ENCODE results near the gene RNF121.
A peak's percentile ranks its signal among the peaks of the same experiment; 100 is the strongest.
"Not testable (repeated sequence)": the region's sequence is repeated elsewhere in the genome, so short reads cannot be mapped to it uniquely, and the experiment has no call there.

RNF121 gene

GRCh38 chr11:71928737-71929443 is at the start of gene RNF121:
RNF121 (plus strand) TSS chr11:71929046; CDS start chr11:71929062, 16 bp downstream.
- H3K4me1 ChIP-seq (ENCODE audit: control insufficient read depth, insufficient read depth, low read length): peaks cover 6% of the 10 kb centered on the region; the same call in 1 of the 2 replicates
- H3K4me3 ChIP-seq (ENCODE audit: low read depth, low read length): peak within 1 kb of the TSS; percentile 90
- peaks cover 10% of the 10 kb centered on the region for H3K36me3 ChIP-seq (ENCODE audit: control insufficient read depth, insufficient read depth, low read length)
- no peaks in the 10 kb centered on the region for H3K27me3 ChIP-seq (ENCODE audit: control insufficient read depth, insufficient read depth, low read length)
- peak within 1 kb of the TSS; percentile 98 for H3K27ac ChIP-seq (ENCODE audit: low read depth, low read length)
- H3K9ac ChIP-seq (ENCODE audit: low read length): peak within 1 kb of the TSS; percentile 99
- no peaks in the 10 kb centered on the region for H3K9me3 ChIP-seq (ENCODE audit: control insufficient read depth, insufficient read depth, low read depth, low read length)

GRCh38 chr11:71885806-71886205 is 43.0 kb upstream of the RNF121 start:
- not testable (repeated sequence) for H3K9ac ChIP-seq (ENCODE audit: low read length); H3K27ac ChIP-seq (ENCODE audit: low read depth, low read length); H3K36me3 ChIP-seq (ENCODE audit: control insufficient read depth, insufficient read depth, low read length); H3K4me3 ChIP-seq (ENCODE audit: low read depth, low read length); H3K9me3 ChIP-seq (ENCODE audit: control insufficient read depth, insufficient read depth, low read depth, low read length); H3K27me3 ChIP-seq (ENCODE audit: control insufficient read depth, insufficient read depth, low read length)
- peaks cover 12% of the 10 kb centered on the region for H3K4me1 ChIP-seq (ENCODE audit: control insufficient read depth, insufficient read depth, low read length)

GRCh38 chr11:71888335-71889010 is 40.4 kb upstream of the RNF121 start:
- H3K9ac ChIP-seq (ENCODE audit: low read length); H3K4me3 ChIP-seq (ENCODE audit: low read depth, low read length); H3K27me3 ChIP-seq (ENCODE audit: control insufficient read depth, insufficient read depth, low read length); H3K9me3 ChIP-seq (ENCODE audit: control insufficient read depth, insufficient read depth, low read depth, low read length); H3K27ac ChIP-seq (ENCODE audit: low read depth, low read length); H3K36me3 ChIP-seq (ENCODE audit: control insufficient read depth, insufficient read depth, low read length): not testable (repeated sequence)
- H3K4me1 ChIP-seq (ENCODE audit: control insufficient read depth, insufficient read depth, low read length): peaks cover 12% of the 10 kb centered on the region

- not testable (repeated sequence) for H3K9me3 ChIP-seq (ENCODE audit: control insufficient read depth, insufficient read depth, low read depth, low read length); H3K36me3 ChIP-seq (ENCODE audit: control insufficient read depth, insufficient read depth, low read length); H3K27me3 ChIP-seq (ENCODE audit: control insufficient read depth, insufficient read depth, low read length); H3K27ac ChIP-seq (ENCODE audit: low read depth, low read length); H3K9ac ChIP-seq (ENCODE audit: low read length); H3K4me3 ChIP-seq (ENCODE audit: low read depth, low read length)
- peaks cover 12% of the 10 kb centered on the region for H3K4me1 ChIP-seq (ENCODE audit: control insufficient read depth, insufficient read depth, low read length)
These were observed 39.5 kb upstream of the RNF121 start for GRCh38 chr11:71889181-71889872.

- Histone ChIP-seq H3K36me3 (ENCODE audit: control insufficient read depth, insufficient read depth, low read length) (no peaks in the 10 kb centered on the region), H3K4me3 (ENCODE audit: low read depth, low read length) (no peak overlapping the region), H3K4me1 (ENCODE audit: control insufficient read depth, insufficient read depth, low read length) (no peaks in the 10 kb centered on the region), H3K27ac (ENCODE audit: low read depth, low read length) (no peak overlapping the region), H3K9ac (ENCODE audit: low read length) (no peak overlapping the region), H3K27me3 (ENCODE audit: control insufficient read depth, insufficient read depth, low read length) (no peaks in the 10 kb centered on the region), H3K9me3 (ENCODE audit: control insufficient read depth, insufficient read depth, low read depth, low read length) (no peaks in the 10 kb centered on the region)
These were observed 32.9 kb upstream of the RNF121 start for GRCh38 chr11:71895961-71896360.

GRCh38 chr11:71901137-71901536 is 27.7 kb upstream of the RNF121 start:
- H3K36me3 ChIP-seq (ENCODE audit: control insufficient read depth, insufficient read depth, low read length); H3K9me3 ChIP-seq (ENCODE audit: control insufficient read depth, insufficient read depth, low read depth, low read length); H3K27me3 ChIP-seq (ENCODE audit: control insufficient read depth, insufficient read depth, low read length); H3K9ac ChIP-seq (ENCODE audit: low read length); H3K4me1 ChIP-seq (ENCODE audit: control insufficient read depth, insufficient read depth, low read length); H3K27ac ChIP-seq (ENCODE audit: low read depth, low read length); H3K4me3 ChIP-seq (ENCODE audit: low read depth, low read length): not testable (repeated sequence)

GRCh38 chr11:71908218-71908617 is 20.6 kb upstream of the RNF121 start:
- H3K36me3 ChIP-seq (ENCODE audit: control insufficient read depth, insufficient read depth, low read length): no peaks in the 10 kb centered on the region; the same call in 1 of the 2 replicates
- no peak overlapping the region for H3K9ac ChIP-seq (ENCODE audit: low read length)
- H3K27ac ChIP-seq (ENCODE audit: low read depth, low read length): no peak overlapping the region
- H3K4me1 ChIP-seq (ENCODE audit: control insufficient read depth, insufficient read depth, low read length): no peaks in the 10 kb centered on the region; the same call in 1 of the 2 replicates
- H3K4me3 ChIP-seq (ENCODE audit: low read depth, low read length): no peak overlapping the region
- H3K27me3 ChIP-seq (ENCODE audit: control insufficient read depth, insufficient read depth, low read length): no peaks in the 10 kb centered on the region
- no peaks in the 10 kb centered on the region for H3K9me3 ChIP-seq (ENCODE audit: control insufficient read depth, insufficient read depth, low read depth, low read length)

GRCh38 chr11:71910775-71911174 is 18.1 kb upstream of the RNF121 start:
- not testable (repeated sequence) for H3K4me3 ChIP-seq (ENCODE audit: low read depth, low read length); H3K27me3 ChIP-seq (ENCODE audit: control insufficient read depth, insufficient read depth, low read length); H3K9me3 ChIP-seq (ENCODE audit: control insufficient read depth, insufficient read depth, low read depth, low read length); H3K27ac ChIP-seq (ENCODE audit: low read depth, low read length); H3K4me1 ChIP-seq (ENCODE audit: control insufficient read depth, insufficient read depth, low read length); H3K9ac ChIP-seq (ENCODE audit: low read length)
- peaks cover 15% of the 10 kb centered on the region for H3K36me3 ChIP-seq (ENCODE audit: control insufficient read depth, insufficient read depth, low read length)

GRCh38 chr11:71911321-71911985 is 17.4 kb upstream of the RNF121 start:
- not testable (repeated sequence) for H3K9ac ChIP-seq (ENCODE audit: low read length); H3K4me1 ChIP-seq (ENCODE audit: control insufficient read depth, insufficient read depth, low read length); H3K27me3 ChIP-seq (ENCODE audit: control insufficient read depth, insufficient read depth, low read length); H3K27ac ChIP-seq (ENCODE audit: low read depth, low read length); H3K9me3 ChIP-seq (ENCODE audit: control insufficient read depth, insufficient read depth, low read depth, low read length); H3K4me3 ChIP-seq (ENCODE audit: low read depth, low read length)
- H3K36me3 ChIP-seq (ENCODE audit: control insufficient read depth, insufficient read depth, low read length): peaks cover 22% of the 10 kb centered on the region

- not testable (repeated sequence) for H3K27me3 ChIP-seq (ENCODE audit: control insufficient read depth, insufficient read depth, low read length); H3K4me1 ChIP-seq (ENCODE audit: control insufficient read depth, insufficient read depth, low read length); H3K9ac ChIP-seq (ENCODE audit: low read length); H3K4me3 ChIP-seq (ENCODE audit: low read depth, low read length); H3K9me3 ChIP-seq (ENCODE audit: control insufficient read depth, insufficient read depth, low read depth, low read length); H3K27ac ChIP-seq (ENCODE audit: low read depth, low read length)
- peaks cover 25% of the 10 kb centered on the region for H3K36me3 ChIP-seq (ENCODE audit: control insufficient read depth, insufficient read depth, low read length)
These were observed 16.9 kb upstream of the RNF121 start for GRCh38 chr11:71911986-71912340.
